GM12892 (cell line): ENCODE data around the gene ZNF610.

Experiments
- POLR2A ChIP-seq: IDR thresholded peaks from 2 replicates; pipeline ENCODE4 v1.6.1; 2011; ENCODE audit warnings: low read depth, low read length, control low read depth
- POLR2AphosphoS5 ChIP-seq: IDR thresholded peaks from 2 replicates; pipeline ENCODE4 v1.6.1; 2011; ENCODE audit warnings: low read depth, low read length, control low read depth
- TAF1 ChIP-seq: IDR thresholded peaks from 2 replicates; pipeline ENCODE4 v1.6.1; 2011; ENCODE audit warnings: low read depth, mild to moderate bottlenecking, control low read depth, low read length, borderline replicate concordance

DNA sequence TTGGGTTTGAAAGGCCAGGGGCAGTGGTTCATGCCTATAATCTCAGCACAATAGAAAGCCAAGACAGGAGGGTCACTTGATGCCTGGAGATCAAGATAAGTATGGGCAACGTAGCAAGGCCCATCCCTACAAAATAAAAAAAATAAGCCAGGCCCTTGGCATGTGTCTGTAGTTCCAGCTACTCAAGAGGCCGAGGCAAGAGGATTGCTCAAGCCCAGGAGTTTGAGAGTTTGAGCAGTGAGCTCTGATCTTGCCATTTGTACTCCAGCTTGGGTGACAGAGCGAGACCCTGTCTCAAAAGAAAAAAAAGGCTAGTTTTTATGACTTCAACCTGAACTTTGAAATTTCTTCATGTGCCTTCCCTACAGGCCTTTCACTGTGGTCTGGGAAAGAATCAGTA lies 44.3 kb upstream of the ZNF610 start:
- TF ChIP-seq POLR2AphosphoS5, result no peak
- TF ChIP-seq POLR2A, result peak; percentile 12; the same call in 1 of the 2 replicates
- no peak for TF ChIP-seq TAF1
